Fibroblast of pulmonary artery (primary cell): ENCODE results near the gene FAM227B.
"Not testable (repeated sequence)": the region's sequence is repeated elsewhere in the genome, so short reads cannot be mapped to it uniquely, and the experiment has no call there.

ENCODE experiments used
- DNase-seq: peaks from one replicate; pipeline ENCODE4 v3.0.0-alpha.2; 2010; ENCODE audit warnings: low read depth
- H3K4me3 ChIP-seq: replicated peaks from 2 replicates; pipeline ENCODE4 v1.5.1; 2011; ENCODE audit warnings: low read depth, mild to moderate bottlenecking, control low read depth, low read length, moderate library complexity
- CTCF ChIP-seq: IDR thresholded peaks from 2 replicates; pipeline ENCODE4 v1.5.1; 2011; ENCODE audit warnings: mild to moderate bottlenecking, control low read depth, low read length, inconsistent platforms; ENCODE audit errors: missing control alignments

FAM227B gene

GRCh38 chr15:49366496-49366895 is 254.1 kb downstream of the FAM227B start:
- TF ChIP-seq CTCF = no peak
- no peak overlapping the region for H3K4me3 ChIP-seq
- DNase-seq = no peak

- no peak for DNase-seq
- TF ChIP-seq CTCF = no peak
These were observed 259.2 kb downstream of the FAM227B start for GRCh38 chr15:49361370-49361769.

DNA sequence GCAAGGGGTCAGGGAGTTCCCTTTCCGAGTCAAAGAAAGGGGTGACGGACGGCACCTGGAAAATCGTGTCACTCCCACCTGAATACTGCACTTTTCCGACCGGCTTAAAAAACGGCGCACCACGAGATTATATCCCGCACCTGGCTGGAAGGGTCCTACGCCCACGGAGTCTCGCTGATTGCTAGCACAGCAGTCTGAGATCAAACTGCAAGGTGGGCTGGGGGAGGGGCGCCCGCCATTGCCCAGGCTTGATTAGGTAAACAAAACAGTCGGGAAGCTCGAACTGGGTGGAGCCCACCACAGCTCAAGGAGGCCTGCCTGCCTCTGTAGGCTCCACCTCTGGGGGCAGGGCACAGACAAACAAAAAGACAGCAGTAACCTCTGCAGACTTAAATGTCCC is 266.2 kb downstream of the FAM227B start:
- DNase-seq, H3K4me3 ChIP-seq: not testable (repeated sequence)

More at GRCh38 chr15:49361370-49361769, 259.2 kb downstream of the FAM227B start:
- no peak overlapping the region for H3K4me3 ChIP-seq

DNA sequence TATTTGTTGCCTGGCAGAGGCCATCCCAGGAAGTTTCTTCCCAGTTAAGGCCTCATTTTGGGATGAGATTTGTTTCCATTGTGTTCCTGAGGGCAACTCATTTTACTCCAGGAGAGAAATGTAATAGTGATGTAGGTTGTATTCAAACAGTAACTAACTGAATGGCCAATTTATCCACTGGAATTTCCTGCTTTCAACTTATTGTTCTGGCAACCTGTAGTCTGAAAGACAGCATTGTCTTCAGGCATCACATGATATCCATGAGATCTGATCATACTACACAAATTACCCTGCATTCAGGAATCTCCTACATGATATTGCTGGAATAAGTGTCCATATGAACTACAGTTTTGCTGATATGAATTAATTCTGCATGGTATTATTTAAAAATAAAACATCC is 277.1 kb downstream of the FAM227B start:
- DNase-seq = peak; percentile 51
- no peak overlapping the region for H3K4me3 ChIP-seq
- TF ChIP-seq CTCF = no peak

GRCh38 chr15:49339656-49340055 is 281.0 kb downstream of the FAM227B start:
- H3K4me3 ChIP-seq = no peak overlapping the region
- no peak for DNase-seq
- TF ChIP-seq CTCF = no peak

- no peak overlapping the region for H3K4me3 ChIP-seq
- no peak for TF ChIP-seq CTCF
- DNase-seq = no peak
These were observed 288.7 kb downstream of the FAM227B start for GRCh38 chr15:49331951-49332350.

DNA sequence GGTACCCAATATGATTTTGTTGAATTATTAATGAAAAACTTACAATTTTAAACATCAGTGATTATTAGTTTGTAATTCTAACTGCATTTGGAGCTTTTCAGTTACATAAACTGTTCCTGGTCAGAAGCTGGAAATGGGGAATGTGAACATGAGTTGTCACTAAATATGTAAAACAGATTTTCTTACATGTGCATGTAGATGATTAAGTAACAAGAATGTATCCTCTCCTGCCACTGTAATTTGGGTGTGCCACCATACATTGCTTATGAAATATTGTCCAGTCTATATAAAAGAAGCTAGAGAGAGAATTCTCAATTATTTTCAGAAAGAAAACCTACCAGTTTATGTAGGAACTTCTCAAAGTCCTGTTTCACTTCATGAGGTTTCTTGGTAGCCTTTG is 289.2 kb downstream of the FAM227B start:
- no peak for DNase-seq
- H3K4me3 ChIP-seq = no peak overlapping the region
- no peak for TF ChIP-seq CTCF

GRCh38 chr15:49330166-49330565 is 290.5 kb downstream of the FAM227B start:
- DNase-seq = no peak
- H3K4me3 ChIP-seq = no peak overlapping the region
- TF ChIP-seq CTCF = no peak
